OCI-LY7 (cell line): Measurements from ENCODE around the gene RASAL3. TPM values are rescaled to one million over a fixed set of nuclear protein-coding genes. Genes with fewer than 3 reads are reported as not detected.

ENCODE experiments used
- BruUV-seq: library from RNA; stranded (reverse); fragments of 400-500 nt; replicated peaks from 2 replicates; lab custom pipeline; 2021; lab: Mats Ljungman, UMichigan
- CTCF ChIA-PET: fragments of 300-600 bp; sonication (Branson Sonifier 250); formaldehyde crosslinking; loops from one replicate; lab custom pipeline; 2022; ENCODE audit warnings: antibody characterized with exemption; ENCODE audit not compliant: unreplicated experiment; lab: Charles Lee
- POLR2A ChIA-PET: fragments of 300-600 bp; sonication (Branson Sonifier 250); formaldehyde crosslinking; loops from one replicate; lab custom pipeline; 2022; ENCODE audit warnings: antibody characterized with exemption; lab: Charles Lee
- DNase-seq: peaks from one replicate; pipeline ENCODE4 v3.0.0-alpha.2; 2015; ENCODE audit warnings: low spot score
- H2AFZ ChIP-seq: fragments of 200-600 bp; sonication (generic), shearing (Covaris generic); 2 replicates; pipeline ENCODE4 v1.6.1; 2014; ENCODE audit warnings: mild to moderate bottlenecking, antibody characterized with exemption, low read length, moderate library complexity
- H3K27ac ChIP-seq: fragments of 200-600 bp; sonication (generic); 2 replicates; pipeline ENCODE4 v1.5.1; 2014; ENCODE audit warnings: mixed run types, low read depth, mild to moderate bottlenecking, moderate library complexity, low read length, inconsistent platforms; ENCODE audit not compliant: poor library complexity, severe bottlenecking
- H3K36me3 ChIP-seq: fragments of 200-600 bp; sonication (generic); 2 replicates; pipeline ENCODE4 v1.6.1; 2014; ENCODE audit warnings: mild to moderate bottlenecking, antibody characterized with exemption, low read length, moderate library complexity, mixed read lengths; ENCODE audit not compliant: insufficient read depth
- H3K4me1 ChIP-seq: fragments of 200-600 bp; sonication (generic); 2 replicates; pipeline ENCODE4 v1.5.1; 2014; ENCODE audit warnings: mild to moderate bottlenecking, low read length; ENCODE audit not compliant: insufficient read depth, poor library complexity, severe bottlenecking
- H3K4me2 ChIP-seq: fragments of 200-600 bp; sonication (generic); 2 replicates; pipeline ENCODE4 v1.6.1; 2014; ENCODE audit warnings: mild to moderate bottlenecking, low read length
- H3K4me3 ChIP-seq: fragments of 200-600 bp; sonication (generic); 2 replicates; pipeline ENCODE4 v1.5.1; 2014; ENCODE audit warnings: mild to moderate bottlenecking, low read depth, low read length; ENCODE audit not compliant: poor library complexity, severe bottlenecking
- H3K79me2 ChIP-seq: fragments of 200-600 bp; sonication (generic); 2 replicates; pipeline ENCODE4 v1.6.1; 2016; ENCODE audit warnings: low read depth, mild to moderate bottlenecking, low read length, moderate library complexity, mixed read lengths; ENCODE audit not compliant: insufficient read depth
- H3K9me2 ChIP-seq: fragments of 200-600 bp; sonication (generic); 2 replicates; pipeline ENCODE4 v1.6.1; 2016; ENCODE audit warnings: mild to moderate bottlenecking, low read length, mixed read lengths; ENCODE audit not compliant: insufficient read depth
- H3K9me3 ChIP-seq: fragments of 200-600 bp; sonication (generic); 2 replicates; pipeline ENCODE4 v1.6.1; 2014; ENCODE audit warnings: mild to moderate bottlenecking, mixed run types, low read length, mixed read lengths
- H4K20me1 ChIP-seq: fragments of 200-600 bp; sonication (generic); 2 replicates; pipeline ENCODE4 v1.6.1; 2014; ENCODE audit warnings: mild to moderate bottlenecking, antibody characterized with exemption, low read length, moderate library complexity, mixed read lengths; ENCODE audit not compliant: insufficient read depth
- CTCF ChIP-seq: fragments of 200-600 bp; sonication (generic); conservative IDR thresholded peaks from 2 replicates; pipeline ENCODE4 v1.5.1; 2014; ENCODE audit warnings: mild to moderate bottlenecking, antibody characterized with exemption, low read length, moderate library complexity, mixed read lengths
- EZH2phosphoT487 ChIP-seq: fragments of 200-600 bp; sonication (generic); IDR thresholded peaks from 2 replicates; pipeline ENCODE4 v1.6.1; 2018; ENCODE audit warnings: low read depth, borderline replicate concordance, mild to moderate bottlenecking, mixed run types, antibody characterized with exemption, low read length, moderate library complexity, mixed read lengths
- intact Hi-C: fragments of 100-400 bp; cut with micrococcal nuclease; formaldehyde crosslinking; loops from one replicate; pipeline ENCODE4 v1.10.0; 2022; ENCODE audit not compliant: unreplicated experiment
- total RNA-seq, 2 experiments: library from RNA; depleted of rRNA in 1 of 2; stranded (reverse); fragments of >200 nt in 1 of 2; shearing (Covaris generic) in 1 of 2; gene quantifications; 2 replicates each; pipeline ENCODE4 v1.2.3, GENCODE V29; 2014 to 2022

RASAL3 gene
- total RNA-seq, 2 experiments from 2014 or later: 28.3 to 53.3 TPM

- Histone ChIP-seq H3K4me1 (peaks cover 32% of the 10 kb centered on the region), H3K27ac (no peak overlapping the region), H4K20me1 (no peaks in the 10 kb centered on the region), H3K4me3 (no peak overlapping the region), H3K9me2 (no peaks in the 10 kb centered on the region), H3K36me3 (no peaks in the 10 kb centered on the region), H3K79me2 (peaks cover 8% of the 10 kb centered on the region; the same call in 1 of the 2 replicates), H3K9me3 (no peaks in the 10 kb centered on the region), H2AFZ (no peak overlapping the region), H3K4me2 (no peak overlapping the region)
- ChIA-PET POLR2A (interaction anchor here (0.6 to 0.7 kb wide), 3 partner anchors 13 to 173 kb away, joined by 3 to 4 read pairs (median 4); no protein-coding TSS in a partner anchor), CTCF (interaction anchor here (0.6 kb wide), 1 partner anchor 150 kb away, joined by 4 read pairs; no protein-coding TSS in a partner anchor)
- no TSS peak for BruUV-seq
- DNase-seq: no peak
- no peak for TF ChIP-seq EZH2phosphoT487
- no peak for TF ChIP-seq CTCF
- intact Hi-C loops: loop anchor here (10.0 kb wide), 1 partner anchor 87 kb away; no protein-coding TSS in a partner anchor
These were observed 3.4 kb upstream of the RASAL3 start for GRCh38 chr19:15467734-15468214.

- peaks cover 12% of the 10 kb centered on the region; the same call in 1 of the 2 replicates for H3K79me2 ChIP-seq
- peaks cover 33% of the 10 kb centered on the region for H3K4me1 ChIP-seq
- no peaks in the 10 kb centered on the region for H3K36me3 ChIP-seq
- POLR2A ChIA-PET: interaction anchor here (0.5 to 0.7 kb wide), 5 partner anchors 12 to 729 kb away, joined by 3 to 7 read pairs (median 4); no protein-coding TSS in a partner anchor
- H3K27ac ChIP-seq: peak overlapping the region; percentile 56
- H3K4me3 ChIP-seq: peak overlapping the region; percentile 5
- H4K20me1 ChIP-seq: no peaks in the 10 kb centered on the region
- peak overlapping the region; percentile 46; the same call in 1 of the 2 replicates for H2AFZ ChIP-seq
- H3K9me3 ChIP-seq: no peaks in the 10 kb centered on the region
- DNase-seq: peak; percentile 55
- CTCF ChIA-PET: no interaction called here
- no peaks in the 10 kb centered on the region for H3K9me2 ChIP-seq
- intact Hi-C loops: loop anchor here (10.0 kb wide), 1 partner anchor 88 kb away; no protein-coding TSS in a partner anchor
- no peak for TF ChIP-seq EZH2phosphoT487
- TF ChIP-seq CTCF: no peak
- no TSS peak for BruUV-seq
- H3K4me2 ChIP-seq: peak overlapping the region; percentile 56
These were observed 2.7 kb upstream of the RASAL3 start for GRCh38 chr19:15466851-15467733.
